Fibroblast of pulmonary artery (primary cell): ENCODE measurements around the gene VRK2.

Experiments used
- DNase-seq: peaks from one replicate; pipeline ENCODE4 v3.0.0-alpha.2; 2010; ENCODE audit warnings: low read depth
- H3K4me3 ChIP-seq: replicated peaks from 2 replicates; pipeline ENCODE4 v1.5.1; 2011; ENCODE audit warnings: low read depth, mild to moderate bottlenecking, control low read depth, low read length, moderate library complexity
- TF ChIP-seq, protein P1 (sequence below): IDR thresholded peaks from 2 replicates; pipeline ENCODE4 v1.5.1; 2011; ENCODE audit warnings: mild to moderate bottlenecking, control low read depth, low read length, inconsistent platforms; ENCODE audit errors: missing control alignments

Gene VRK2

DNA sequence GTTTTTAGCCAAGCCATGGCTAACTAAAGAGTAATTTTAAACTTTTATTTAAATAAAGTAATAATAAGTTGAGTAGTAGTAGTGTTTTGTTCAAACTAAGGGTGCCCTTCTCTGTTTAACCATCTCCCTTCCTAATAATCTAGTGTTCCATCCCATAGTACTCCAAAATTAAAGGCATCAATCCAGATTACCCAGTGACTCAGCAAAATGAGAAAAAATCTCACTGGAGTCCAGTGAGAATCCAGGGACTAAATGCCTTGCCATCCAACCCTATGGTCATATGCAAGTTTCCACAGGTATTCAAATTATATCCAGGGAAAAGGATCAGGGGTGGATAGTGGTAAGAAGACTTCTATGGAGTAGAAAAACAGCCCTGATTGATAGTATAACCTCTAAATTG, 19.6 kb upstream of the VRK2 start:
- TF ChIP-seq, protein P1, sequence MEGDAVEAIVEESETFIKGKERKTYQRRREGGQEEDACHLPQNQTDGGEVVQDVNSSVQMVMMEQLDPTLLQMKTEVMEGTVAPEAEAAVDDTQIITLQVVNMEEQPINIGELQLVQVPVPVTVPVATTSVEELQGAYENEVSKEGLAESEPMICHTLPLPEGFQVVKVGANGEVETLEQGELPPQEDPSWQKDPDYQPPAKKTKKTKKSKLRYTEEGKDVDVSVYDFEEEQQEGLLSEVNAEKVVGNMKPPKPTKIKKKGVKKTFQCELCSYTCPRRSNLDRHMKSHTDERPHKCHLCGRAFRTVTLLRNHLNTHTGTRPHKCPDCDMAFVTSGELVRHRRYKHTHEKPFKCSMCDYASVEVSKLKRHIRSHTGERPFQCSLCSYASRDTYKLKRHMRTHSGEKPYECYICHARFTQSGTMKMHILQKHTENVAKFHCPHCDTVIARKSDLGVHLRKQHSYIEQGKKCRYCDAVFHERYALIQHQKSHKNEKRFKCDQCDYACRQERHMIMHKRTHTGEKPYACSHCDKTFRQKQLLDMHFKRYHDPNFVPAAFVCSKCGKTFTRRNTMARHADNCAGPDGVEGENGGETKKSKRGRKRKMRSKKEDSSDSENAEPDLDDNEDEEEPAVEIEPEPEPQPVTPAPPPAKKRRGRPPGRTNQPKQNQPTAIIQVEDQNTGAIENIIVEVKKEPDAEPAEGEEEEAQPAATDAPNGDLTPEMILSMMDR, result no peak
- no peak overlapping the region for H3K4me3 ChIP-seq
- DNase-seq, result no peak

DNA sequence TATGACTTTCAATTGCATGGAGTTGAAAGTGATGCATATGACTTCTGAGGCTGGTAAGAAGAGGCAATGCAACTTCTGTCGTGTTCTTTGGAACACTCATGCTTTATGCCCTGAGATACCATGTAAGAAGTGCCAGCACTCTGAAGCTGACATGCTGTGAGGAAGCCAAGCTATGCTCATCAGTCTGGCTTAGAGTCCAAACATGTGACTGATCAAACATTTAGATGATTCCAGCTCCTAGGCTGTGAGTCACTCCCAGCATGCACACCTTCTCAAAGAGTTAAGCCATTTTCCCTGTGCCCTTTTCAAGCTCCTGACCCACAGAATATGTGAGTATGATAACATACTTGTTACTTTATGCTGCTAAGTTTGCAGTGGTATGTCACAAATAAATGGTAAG, 15.8 kb upstream of the VRK2 start:
- TF ChIP-seq, protein P1, result no peak
- DNase-seq, result no peak
- H3K4me3 ChIP-seq, result no peak overlapping the region

DNA sequence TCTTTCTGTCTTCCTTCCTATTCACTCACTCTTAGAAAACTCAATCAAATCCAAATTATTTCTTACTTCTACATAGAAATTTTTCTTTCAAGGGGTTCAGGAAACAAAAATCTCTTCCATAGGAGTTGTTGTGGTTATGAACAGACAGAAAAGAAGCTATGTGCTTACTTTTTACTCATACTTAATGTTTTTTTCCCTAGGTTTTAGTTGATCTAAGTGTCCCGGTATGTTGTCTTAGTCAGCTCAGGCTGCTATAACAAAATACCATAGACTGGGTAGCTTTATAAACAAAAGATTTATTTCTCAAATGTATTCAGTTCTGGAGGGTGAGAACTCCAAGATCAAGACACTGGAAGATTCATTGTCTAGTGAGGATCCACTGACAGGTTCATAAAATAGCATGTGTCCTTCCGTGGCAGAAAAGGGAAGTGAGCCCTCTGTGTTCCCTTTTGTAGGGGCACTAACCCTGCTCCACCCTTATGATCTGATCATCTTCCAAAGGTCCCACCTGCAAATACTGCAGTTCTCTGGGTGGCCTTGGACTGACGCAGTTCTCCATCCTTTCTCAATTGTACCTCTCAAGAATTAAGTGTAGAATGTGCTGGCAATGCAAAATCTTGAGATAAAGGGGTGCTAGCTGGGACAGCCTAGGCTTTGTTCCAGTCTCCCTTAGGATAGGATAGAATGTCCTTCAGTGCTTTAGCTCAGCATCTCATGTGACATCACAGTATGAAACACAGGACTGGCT, 14.4 kb upstream of the VRK2 start:
- TF ChIP-seq, protein P1, result no peak
- H3K4me3 ChIP-seq, result no peak overlapping the region
- DNase-seq, result no peak

DNA sequence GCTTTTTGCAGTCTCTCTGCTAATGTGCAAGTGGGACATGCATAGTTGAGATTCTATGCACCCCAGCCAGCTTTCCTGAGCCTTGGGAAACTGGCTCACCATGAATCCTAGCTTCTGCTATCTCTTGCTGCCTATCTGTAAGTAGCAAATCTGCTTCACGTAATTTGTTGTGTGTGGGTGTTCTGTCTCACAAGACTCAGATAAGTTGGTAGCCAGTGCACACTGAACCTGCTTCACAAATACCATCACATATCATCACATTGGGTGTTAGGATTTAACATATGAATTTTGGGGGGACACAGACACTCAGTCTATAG, 13.9 kb upstream of the VRK2 start:
- TF ChIP-seq, protein P1, result no peak
- no peak for DNase-seq
- H3K4me3 ChIP-seq, result no peak overlapping the region

DNA sequence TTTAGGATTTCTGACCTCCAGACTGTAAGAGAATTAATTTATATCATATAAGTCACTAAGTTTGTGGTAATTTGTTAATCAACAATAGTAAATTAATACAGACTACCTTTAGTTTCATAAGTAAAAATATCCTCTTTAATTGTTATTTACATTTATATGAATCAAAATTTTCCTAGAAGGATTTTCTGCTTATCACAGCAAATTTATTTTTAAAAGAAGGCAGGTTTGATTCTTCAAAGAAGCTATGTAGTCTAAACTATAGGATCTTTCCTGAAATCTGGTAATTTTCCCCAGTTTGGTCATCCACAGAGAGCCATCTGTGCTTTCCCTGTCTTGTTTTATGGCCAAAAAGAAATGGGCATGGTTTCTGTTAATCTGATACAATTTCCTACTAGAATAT, 13.1 kb upstream of the VRK2 start:
- no peak overlapping the region for H3K4me3 ChIP-seq
- TF ChIP-seq, protein P1, result no peak
- DNase-seq, result no peak

DNA sequence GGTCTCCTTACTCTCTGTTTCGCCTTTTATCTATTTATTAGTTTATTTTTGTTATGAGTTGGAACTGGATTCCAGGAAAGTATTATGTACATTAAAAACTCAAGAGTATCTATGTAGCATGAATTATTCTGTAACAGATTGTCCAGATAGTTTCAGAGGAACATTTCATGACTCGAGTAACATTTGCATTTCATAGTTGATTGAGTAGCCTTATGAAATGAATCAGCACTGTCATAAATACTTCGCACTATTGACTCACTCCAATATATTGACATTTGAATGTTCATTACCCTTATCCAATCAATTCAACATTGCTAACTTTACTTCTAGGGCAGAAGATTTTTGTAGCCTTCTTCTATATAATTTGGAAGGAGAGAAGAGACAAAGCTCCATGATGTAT, 11.3 kb upstream of the VRK2 start:
- DNase-seq, result no peak
- H3K4me3 ChIP-seq, result no peak overlapping the region
- TF ChIP-seq, protein P1, result no peak

DNA sequence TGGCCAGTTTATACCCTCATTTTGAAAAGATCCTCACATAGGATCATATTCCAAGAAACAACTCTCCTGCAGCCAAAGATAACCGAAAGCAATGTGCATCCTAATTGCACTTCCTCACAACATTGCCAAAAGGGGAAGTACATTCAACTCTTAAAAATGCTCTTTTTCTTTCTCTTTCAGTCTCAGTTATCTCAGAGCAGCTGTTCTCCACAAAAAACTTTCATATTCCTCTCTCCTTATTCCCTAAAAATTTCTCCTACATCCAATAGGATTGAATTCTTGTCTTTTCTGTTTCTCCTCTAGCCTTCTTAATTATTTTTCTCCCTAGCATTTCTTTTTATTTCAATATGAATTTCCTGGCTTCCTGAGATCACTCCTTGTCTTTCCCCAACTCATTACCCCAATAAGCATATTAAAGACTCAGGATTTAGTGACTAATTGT, 7.4 kb upstream of the VRK2 start:
- peak; percentile 57 for DNase-seq
- peak overlapping the region; percentile 17 for H3K4me3 ChIP-seq
- TF ChIP-seq, protein P1, result no peak
